Endodermal cell (in vitro differentiated cells): ENCODE results near the gene SBK2. TPM values are rescaled to one million over a fixed set of nuclear protein-coding genes. Genes with fewer than 3 reads are reported as not detected.
A peak's percentile ranks its signal among the peaks of the same experiment; 100 is the strongest.

Experiments
- DNase-seq: peaks from one replicate; pipeline ENCODE4 v3.0.0-alpha.2; 2017
- H3K27ac ChIP-seq: 2 replicates; pipeline ENCODE4 v1.5.1; 2013; ENCODE audit warnings: mild to moderate bottlenecking, low read depth, low read length, moderate library complexity
- H3K27me3 ChIP-seq: 2 replicates; pipeline ENCODE4 v1.6.1; 2013; ENCODE audit warnings: mild to moderate bottlenecking, low read length, moderate library complexity; ENCODE audit not compliant: insufficient read depth, control insufficient read depth, poor library complexity, severe bottlenecking
- H3K36me3 ChIP-seq: 2 replicates; pipeline ENCODE4 v1.7.0; 2013; ENCODE audit warnings: mild to moderate bottlenecking, low read length, moderate library complexity; ENCODE audit not compliant: control insufficient read depth, insufficient read depth
- H3K4me1 ChIP-seq: one replicate; pipeline ENCODE4 v1.7.0; 2013; ENCODE audit warnings: low read length; ENCODE audit not compliant: control insufficient read depth, insufficient read depth
- H3K4me3 ChIP-seq: 2 replicates; pipeline ENCODE4 v1.5.1; 2013; ENCODE audit warnings: mild to moderate bottlenecking, low read length, moderate library complexity
- H3K9ac ChIP-seq: 2 replicates; pipeline ENCODE4 v1.6.1; 2013; ENCODE audit warnings: mild to moderate bottlenecking, low read length, moderate library complexity; ENCODE audit not compliant: poor library complexity, severe bottlenecking; ENCODE audit errors: extremely low read depth
- H3K9me3 ChIP-seq: 2 replicates; pipeline ENCODE4 v1.6.1; 2013; ENCODE audit warnings: mild to moderate bottlenecking, low read length, moderate library complexity; ENCODE audit not compliant: control insufficient read depth
- H3K27ac Mint-ChIP-seq: 2 replicates; pipeline ENCODE4 v1.8.0; 2020; ENCODE audit warnings: mixed read lengths
- H3K27me3 Mint-ChIP-seq: 2 replicates; pipeline ENCODE4 v1.8.0; 2021; ENCODE audit warnings: mild to moderate bottlenecking, mixed read lengths; ENCODE audit not compliant: insufficient read depth
- H3K36me3 Mint-ChIP-seq: 2 replicates; pipeline ENCODE4 v1.8.0; 2020; ENCODE audit warnings: low read depth, mixed read lengths
- H3K4me1 Mint-ChIP-seq: 2 replicates; pipeline ENCODE4 v1.8.0; 2020; ENCODE audit warnings: mixed read lengths
- H3K4me3 Mint-ChIP-seq: 2 replicates; pipeline ENCODE4 v1.8.0; 2020; ENCODE audit warnings: mild to moderate bottlenecking, moderate library complexity, mixed read lengths
- H3K9me3 Mint-ChIP-seq: 2 replicates; pipeline ENCODE4 v1.8.0; 2020; ENCODE audit warnings: mild to moderate bottlenecking, mixed read lengths
- CTCF ChIP-seq: fragments of 200-600 bp; sonication (generic); conservative IDR thresholded peaks from 2 replicates; pipeline ENCODE4 v1.5.0; 2021; ENCODE audit warnings: antibody characterized with exemption, mild to moderate bottlenecking
- WGBS, 2 experiments: methylation state at CpG; one replicate each; pipeline versions ENCODE4 v1.1.5 to v1.1.7; 2013; ENCODE audit warnings: missing lambda C conversion rate in 2 of 2, mixed read lengths in 1 of 2; ENCODE audit not compliant: insufficient coverage in 1 of 2, insufficient read length in 1 of 2; 5-methylcytosine and 5-hydroxymethylcytosine counted together
- total RNA-seq, 2 donors: library from RNA; stranded (reverse); fragmentation: NEBNext Ultra II Directional in 1 of 2; extraction: Animal tissue kit (Norgen Biotek cat#: 25700) in 1 of 2; gene quantifications; 2 replicates in 1 of 2; 3 replicates in 1 of 2; pipeline ENCODE4 v1.2.1, GENCODE V29; 2021

Gene SBK2
- total RNA-seq, 2 donors from 2014 or later: 3.3 to 6.6 TPM

GRCh38 chr19:55481794-55482155 is 55.2 kb downstream of the SBK2 start:
- no peaks in the 10 kb centered on the region for H3K27me3 ChIP-seq
- no peaks in the 10 kb centered on the region for H3K9me3 Mint-ChIP-seq
- no peak overlapping the region for H3K4me3 ChIP-seq
- peaks cover 5% of the 10 kb centered on the region for H3K36me3 ChIP-seq
- H3K36me3 Mint-ChIP-seq: peaks cover 7% of the 10 kb centered on the region
- H3K4me3 Mint-ChIP-seq: no peak overlapping the region
- WGBS, 2 experiments: 88 to 94% methylated on average over 7 to 35 of the region's 40 CpGs
- no peaks in the 10 kb centered on the region for H3K9me3 ChIP-seq
- no peak overlapping the region for H3K27ac Mint-ChIP-seq
- no peaks in the 10 kb centered on the region for H3K27me3 Mint-ChIP-seq
- H3K4me1 Mint-ChIP-seq: peaks cover 13% of the 10 kb centered on the region
- H3K4me1 ChIP-seq: peaks cover 4% of the 10 kb centered on the region
- H3K9ac ChIP-seq: no peak overlapping the region
- DNase-seq: peak; percentile 79
- no peak for TF ChIP-seq CTCF
- H3K27ac ChIP-seq: no peak overlapping the region

GRCh38 chr19:55481148-55481793 is 55.7 kb downstream of the SBK2 start:
- peaks cover 5% of the 10 kb centered on the region for H3K36me3 ChIP-seq
- no peaks in the 10 kb centered on the region for H3K4me1 ChIP-seq
- H3K9ac ChIP-seq: no peak overlapping the region
- H3K36me3 Mint-ChIP-seq: peaks cover 7% of the 10 kb centered on the region
- no peaks in the 10 kb centered on the region for H3K27me3 ChIP-seq
- no peaks in the 10 kb centered on the region for H3K9me3 Mint-ChIP-seq
- DNase-seq: no peak
- no peak overlapping the region for H3K4me3 ChIP-seq
- H3K27ac Mint-ChIP-seq: no peak overlapping the region
- peaks cover 12% of the 10 kb centered on the region for H3K4me1 Mint-ChIP-seq
- TF ChIP-seq CTCF: no peak
- whole genome bisulfite sequencing, 2 experiments: 93 to 96% methylated on average over 20 to 51 of the region's 52 CpGs
- no peaks in the 10 kb centered on the region for H3K27me3 Mint-ChIP-seq
- H3K9me3 ChIP-seq: no peaks in the 10 kb centered on the region
- no peak overlapping the region for H3K27ac ChIP-seq
- H3K4me3 Mint-ChIP-seq: no peak overlapping the region

GRCh38 chr19:55479451-55480230 is 57.3 kb downstream of the SBK2 start:
- WGBS, 2 experiments: 86 to 87% methylated on average over 7 to 15 of the region's 15 CpGs
- no peak for TF ChIP-seq CTCF
- no peak overlapping the region for H3K9ac ChIP-seq
- Mint-ChIP-seq H3K27me3 (no peaks in the 10 kb centered on the region), H3K4me1 (peaks cover 9% of the 10 kb centered on the region), H3K9me3 (no peaks in the 10 kb centered on the region), H3K4me3 (no peak overlapping the region), H3K27ac (no peak overlapping the region), H3K36me3 (peaks cover 7% of the 10 kb centered on the region)
- H3K36me3 ChIP-seq: peaks cover 5% of the 10 kb centered on the region
- no peaks in the 10 kb centered on the region for H3K4me1 ChIP-seq
- H3K27me3 ChIP-seq: no peaks in the 10 kb centered on the region
- H3K27ac ChIP-seq: no peak overlapping the region
- no peak overlapping the region for H3K4me3 ChIP-seq
- no peak for DNase-seq
- no peaks in the 10 kb centered on the region for H3K9me3 ChIP-seq
